Neural crest cell (in vitro differentiated cells): Measurements from ENCODE around the gene MMAB. TPM values are rescaled to one million over a fixed set of nuclear protein-coding genes. Genes with fewer than 3 reads are reported as not detected.

ENCODE experiments used
- DNase-seq: peaks from one replicate; pipeline ENCODE4 v3.0.0; 2021; ENCODE audit warnings: low read depth, mixed read lengths, low spot score
- H3K27ac Mint-ChIP-seq: one replicate; pipeline ENCODE4 v1.8.0; 2021; ENCODE audit warnings: mild to moderate bottlenecking, mixed read lengths; ENCODE audit not compliant: unreplicated experiment
- H3K27me3 Mint-ChIP-seq: 2 replicates; pipeline ENCODE4 v1.8.0; 2021; ENCODE audit warnings: low read depth, mild to moderate bottlenecking, mixed read lengths
- H3K36me3 Mint-ChIP-seq: 2 replicates; pipeline ENCODE4 v1.8.0; 2021; ENCODE audit warnings: low read depth, mild to moderate bottlenecking, mixed read lengths
- H3K4me1 Mint-ChIP-seq: 2 replicates; pipeline ENCODE4 v1.8.0; 2021; ENCODE audit warnings: mixed read lengths
- H3K4me3 Mint-ChIP-seq: one replicate; pipeline ENCODE4 v1.8.0; 2021; ENCODE audit warnings: mild to moderate bottlenecking, mixed read lengths
- H3K9me3 Mint-ChIP-seq: 2 replicates; pipeline ENCODE4 v1.8.0; 2021; ENCODE audit warnings: mixed read lengths
- total RNA-seq: library from RNA; stranded (reverse); gene quantifications from 2 replicates; pipeline ENCODE4 v1.2.1, GENCODE V29; 2021
- TF ChIP-seq, protein P1 (sequence below): fragments of 200-600 bp; sonication (generic); conservative IDR thresholded peaks from 2 replicates; pipeline ENCODE4 v1.5.0; 2021; ENCODE audit warnings: antibody characterized with exemption, mild to moderate bottlenecking

Gene MMAB
- total RNA-seq, 1 donor from 2014 or later: 95.6 TPM

DNA sequence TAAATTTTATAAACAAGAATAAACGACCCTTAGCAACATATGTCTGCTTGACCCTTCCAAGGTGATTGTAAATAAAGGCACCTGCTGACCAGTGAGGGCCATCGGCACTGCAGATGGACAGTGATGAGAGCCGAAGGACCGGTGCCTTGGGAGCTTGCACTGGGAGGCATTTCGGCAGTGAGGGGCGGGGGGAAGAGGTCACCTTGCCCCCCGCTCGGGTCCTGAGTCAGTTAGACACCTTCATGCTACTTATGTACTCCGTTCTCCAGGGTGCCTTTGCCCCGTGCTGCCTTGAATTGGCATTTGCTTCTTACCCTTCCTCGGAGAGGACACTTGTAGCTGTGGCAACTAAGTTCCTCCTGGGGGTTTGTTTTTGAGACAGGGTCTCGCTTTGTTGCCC, 23.0 kb downstream of the MMAB start:
- no peak for DNase-seq
- Mint-ChIP-seq H3K36me3 (no peaks in the 10 kb centered on the region), H3K9me3 (no peaks in the 10 kb centered on the region), H3K27me3 (peaks cover 17% of the 10 kb centered on the region), H3K4me1 (no peaks in the 10 kb centered on the region), H3K27ac (no peak overlapping the region), H3K4me3 (no peak overlapping the region)
- TF ChIP-seq, protein P1, sequence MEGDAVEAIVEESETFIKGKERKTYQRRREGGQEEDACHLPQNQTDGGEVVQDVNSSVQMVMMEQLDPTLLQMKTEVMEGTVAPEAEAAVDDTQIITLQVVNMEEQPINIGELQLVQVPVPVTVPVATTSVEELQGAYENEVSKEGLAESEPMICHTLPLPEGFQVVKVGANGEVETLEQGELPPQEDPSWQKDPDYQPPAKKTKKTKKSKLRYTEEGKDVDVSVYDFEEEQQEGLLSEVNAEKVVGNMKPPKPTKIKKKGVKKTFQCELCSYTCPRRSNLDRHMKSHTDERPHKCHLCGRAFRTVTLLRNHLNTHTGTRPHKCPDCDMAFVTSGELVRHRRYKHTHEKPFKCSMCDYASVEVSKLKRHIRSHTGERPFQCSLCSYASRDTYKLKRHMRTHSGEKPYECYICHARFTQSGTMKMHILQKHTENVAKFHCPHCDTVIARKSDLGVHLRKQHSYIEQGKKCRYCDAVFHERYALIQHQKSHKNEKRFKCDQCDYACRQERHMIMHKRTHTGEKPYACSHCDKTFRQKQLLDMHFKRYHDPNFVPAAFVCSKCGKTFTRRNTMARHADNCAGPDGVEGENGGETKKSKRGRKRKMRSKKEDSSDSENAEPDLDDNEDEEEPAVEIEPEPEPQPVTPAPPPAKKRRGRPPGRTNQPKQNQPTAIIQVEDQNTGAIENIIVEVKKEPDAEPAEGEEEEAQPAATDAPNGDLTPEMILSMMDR: no peak

DNA sequence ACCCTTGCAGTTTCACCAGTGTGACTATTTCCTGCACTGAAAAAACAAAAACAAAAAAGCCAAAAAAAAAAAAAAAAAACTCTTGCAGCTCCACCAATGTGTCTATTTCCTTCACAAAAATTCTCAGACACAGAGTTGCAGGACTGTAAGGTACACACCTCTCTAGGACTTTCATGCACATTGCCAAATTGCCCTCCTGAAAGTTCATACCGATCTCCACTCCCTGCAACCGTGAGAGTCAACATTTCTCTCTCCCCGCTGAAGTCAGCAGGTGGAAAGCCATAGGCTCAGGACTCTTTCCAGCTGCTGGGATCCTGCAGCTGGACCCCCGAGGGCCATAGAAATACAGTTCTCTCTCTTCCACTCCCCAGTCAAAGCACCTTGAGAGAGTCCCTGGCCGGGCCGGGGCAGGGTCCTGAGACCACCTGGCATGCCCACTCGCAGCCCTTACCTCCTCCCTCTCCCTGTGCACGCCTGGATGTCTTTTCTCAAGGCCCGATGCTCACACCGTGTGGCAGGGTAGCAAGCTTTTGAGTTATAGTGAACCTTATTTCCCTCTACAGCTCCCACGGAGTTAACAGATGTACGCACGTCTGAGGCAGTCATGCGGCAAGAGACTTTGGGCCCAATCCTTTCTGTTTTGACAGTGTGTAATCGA, 23.6 kb downstream of the MMAB start:
- no peak overlapping the region for H3K4me3 Mint-ChIP-seq
- no peaks in the 10 kb centered on the region for H3K9me3 Mint-ChIP-seq
- no peaks in the 10 kb centered on the region for H3K4me1 Mint-ChIP-seq
- H3K27me3 Mint-ChIP-seq: peaks cover 17% of the 10 kb centered on the region
- H3K27ac Mint-ChIP-seq: no peak overlapping the region
- TF ChIP-seq, protein P1: no peak
- no peaks in the 10 kb centered on the region for H3K36me3 Mint-ChIP-seq
- DNase-seq: no peak

DNA sequence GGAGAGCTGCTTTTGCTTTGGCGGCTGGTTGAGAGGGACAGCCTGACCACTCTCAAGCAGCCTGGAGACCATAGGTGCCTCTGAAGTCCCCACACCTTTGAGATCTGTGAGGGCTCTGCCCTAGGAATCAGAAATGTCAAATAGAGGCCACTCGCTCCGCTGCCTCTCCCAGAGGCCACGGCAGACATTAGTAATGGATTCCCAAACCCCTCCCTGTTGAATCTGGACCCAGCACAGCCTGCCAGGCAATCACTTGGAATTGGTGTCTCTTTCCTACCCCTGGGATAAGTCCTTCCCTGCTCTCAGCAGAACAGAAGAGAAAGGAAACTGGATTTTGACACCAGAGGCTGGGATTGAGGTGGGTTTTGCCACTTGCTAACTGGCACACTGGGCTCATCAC, 25.0 kb downstream of the MMAB start:
- Mint-ChIP-seq H3K4me1 (no peaks in the 10 kb centered on the region), H3K36me3 (no peaks in the 10 kb centered on the region), H3K27me3 (peaks cover 16% of the 10 kb centered on the region), H3K4me3 (no peak overlapping the region), H3K9me3 (no peaks in the 10 kb centered on the region), H3K27ac (peak overlapping the region; percentile 50)
- DNase-seq: no peak
- TF ChIP-seq, protein P1: no peak

DNA sequence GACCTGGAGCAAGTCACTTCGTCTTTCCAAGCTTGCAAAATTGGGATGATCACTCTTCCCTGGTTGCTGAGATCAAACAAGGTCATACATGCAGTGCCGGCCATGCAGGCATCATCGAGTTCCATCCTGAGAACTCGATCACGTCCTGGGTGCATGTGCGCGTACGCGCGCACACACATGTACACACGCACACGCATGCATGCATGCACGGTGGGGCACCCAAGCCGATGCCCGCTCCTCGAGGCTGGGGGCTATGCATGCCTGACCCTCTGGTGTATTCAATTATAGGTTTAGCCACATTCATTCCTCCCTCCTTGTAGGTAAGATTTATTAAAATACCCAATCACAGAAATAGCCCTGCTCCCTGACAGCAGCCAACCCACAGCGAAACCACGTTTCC, 26.0 kb downstream of the MMAB start:
- TF ChIP-seq, protein P1: no peak
- no peak for DNase-seq
- Mint-ChIP-seq H3K27ac (no peak overlapping the region), H3K4me3 (no peak overlapping the region), H3K27me3 (peaks cover 12% of the 10 kb centered on the region), H3K36me3 (no peaks in the 10 kb centered on the region), H3K4me1 (no peaks in the 10 kb centered on the region), H3K9me3 (no peaks in the 10 kb centered on the region)

DNA sequence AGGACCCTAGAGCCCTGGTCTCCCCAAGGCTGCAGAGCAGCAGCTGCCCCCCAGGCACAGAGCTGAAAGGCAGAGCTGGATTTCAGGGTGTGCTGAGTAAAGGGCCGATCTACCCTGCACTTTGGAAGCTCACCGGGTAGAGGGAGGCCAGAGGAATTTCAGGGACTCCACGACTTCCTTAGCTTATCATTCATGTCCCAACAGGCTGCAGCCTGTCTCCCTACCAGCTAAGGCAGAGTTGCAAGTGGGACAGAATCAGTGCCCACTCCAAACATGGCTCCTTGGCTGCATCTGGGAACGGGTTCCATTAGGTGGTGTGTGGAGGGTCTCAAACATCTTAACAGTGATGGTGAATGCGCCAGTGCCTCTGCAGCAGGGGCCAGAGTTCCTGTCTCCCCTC, 27.5 kb downstream of the MMAB start:
- TF ChIP-seq, protein P1: no peak
- Mint-ChIP-seq H3K36me3 (no peaks in the 10 kb centered on the region), H3K27ac (no peak overlapping the region), H3K4me3 (no peak overlapping the region), H3K4me1 (no peaks in the 10 kb centered on the region), H3K9me3 (no peaks in the 10 kb centered on the region), H3K27me3 (peaks cover 12% of the 10 kb centered on the region)
- no peak for DNase-seq
